Right ventricle myocardium inferior (tissue), 1 donor: ENCODE data around the gene SDK1. TPM values are rescaled to one million over a fixed set of nuclear protein-coding genes. Genes with fewer than 3 reads are reported as not detected.

Source experiments
- ATAC-seq: fragments of 200-7000 bp; cut with Tn5 transposase; one replicate; pipeline ENCODE4 v1.9.1; 2020; ENCODE audit warnings: mild to moderate bottlenecking, moderate library complexity
- DNase-seq: peaks from one replicate; pipeline ENCODE4 v3.0.0; 2021; ENCODE audit errors: missing footprints
- intact Hi-C: fragments of 100-400 bp; cut with DNase I; formaldehyde crosslinking; loops from one replicate; pipeline ENCODE4 v1.11.0; 2022
- total RNA-seq: library from RNA; stranded (reverse); fragmentation: NEBNext Ultra II Directional; extraction: Animal tissue kit (Norgen Biotek cat#: 25700); gene quantifications from one replicate; pipeline ENCODE4 v1.2.1, GENCODE V29; 2021
- donor health status: DM: no; HTN: yes; CAD: no; lungs with severe emphysema.

The SDK1 gene
- total RNA-seq, 1 donor from 2014 or later: 2.3 TPM

DNA sequence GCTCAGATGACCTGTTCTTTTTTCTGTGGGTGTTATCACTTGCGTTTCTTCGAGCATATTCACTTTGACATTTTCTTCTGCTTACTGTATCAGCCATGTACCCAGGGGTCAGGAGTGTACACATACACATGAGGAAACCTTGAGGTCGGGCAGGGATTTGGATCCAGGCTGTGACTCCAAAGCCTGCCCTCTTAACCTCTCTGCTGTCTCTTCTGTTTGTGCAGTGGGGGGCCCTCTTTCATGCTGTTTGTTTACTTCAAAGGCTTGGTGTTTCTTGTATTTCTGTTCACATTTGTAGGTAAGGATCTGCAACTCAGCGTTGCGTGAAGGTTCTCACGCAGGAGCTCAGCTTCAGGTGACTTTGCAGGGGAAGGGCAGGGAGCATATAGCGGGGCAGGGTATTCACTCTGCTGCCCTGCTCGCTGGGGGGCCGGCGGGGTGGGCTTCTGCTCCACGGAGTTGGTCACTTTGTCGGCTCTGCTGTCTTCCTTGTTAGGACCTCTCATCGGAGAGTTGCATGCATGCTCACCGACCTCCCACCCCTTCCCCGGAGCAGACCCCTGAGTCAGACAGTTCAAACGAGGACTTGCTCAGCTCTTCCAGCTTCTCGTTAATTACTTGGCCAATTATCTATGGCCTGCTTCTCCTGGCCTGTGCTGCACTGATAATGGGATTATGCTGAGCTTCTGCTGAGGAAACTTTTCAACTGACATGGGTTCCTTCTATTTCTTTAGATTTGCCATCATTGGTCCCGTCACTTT lies 77.5 kb downstream of the SDK1 start:
- ATAC-seq (no peak), DNase-seq (no peak)
- intact Hi-C loops: no loop called here

DNA sequence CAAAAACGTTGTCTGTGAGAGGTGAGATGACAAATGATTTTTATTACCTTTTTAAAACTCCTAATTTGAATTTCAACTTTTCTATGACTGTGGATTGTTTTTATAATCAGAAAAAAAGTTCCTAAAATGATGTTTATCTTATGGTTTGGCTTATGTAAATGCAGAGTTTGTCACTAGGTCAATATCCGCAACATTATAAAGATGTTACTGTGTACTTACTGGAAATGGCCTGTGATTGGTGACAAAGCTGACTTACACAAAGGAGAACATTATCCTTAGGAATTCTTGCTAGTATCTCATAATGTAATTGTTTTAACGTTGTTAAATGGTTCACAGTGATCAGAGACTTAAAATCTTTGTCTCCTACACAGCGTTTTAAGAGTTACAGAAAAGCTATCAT lies 79.0 kb downstream of the SDK1 start:
- ATAC-seq: no peak
- intact Hi-C loops: no loop called here
- no peak for DNase-seq

DNA sequence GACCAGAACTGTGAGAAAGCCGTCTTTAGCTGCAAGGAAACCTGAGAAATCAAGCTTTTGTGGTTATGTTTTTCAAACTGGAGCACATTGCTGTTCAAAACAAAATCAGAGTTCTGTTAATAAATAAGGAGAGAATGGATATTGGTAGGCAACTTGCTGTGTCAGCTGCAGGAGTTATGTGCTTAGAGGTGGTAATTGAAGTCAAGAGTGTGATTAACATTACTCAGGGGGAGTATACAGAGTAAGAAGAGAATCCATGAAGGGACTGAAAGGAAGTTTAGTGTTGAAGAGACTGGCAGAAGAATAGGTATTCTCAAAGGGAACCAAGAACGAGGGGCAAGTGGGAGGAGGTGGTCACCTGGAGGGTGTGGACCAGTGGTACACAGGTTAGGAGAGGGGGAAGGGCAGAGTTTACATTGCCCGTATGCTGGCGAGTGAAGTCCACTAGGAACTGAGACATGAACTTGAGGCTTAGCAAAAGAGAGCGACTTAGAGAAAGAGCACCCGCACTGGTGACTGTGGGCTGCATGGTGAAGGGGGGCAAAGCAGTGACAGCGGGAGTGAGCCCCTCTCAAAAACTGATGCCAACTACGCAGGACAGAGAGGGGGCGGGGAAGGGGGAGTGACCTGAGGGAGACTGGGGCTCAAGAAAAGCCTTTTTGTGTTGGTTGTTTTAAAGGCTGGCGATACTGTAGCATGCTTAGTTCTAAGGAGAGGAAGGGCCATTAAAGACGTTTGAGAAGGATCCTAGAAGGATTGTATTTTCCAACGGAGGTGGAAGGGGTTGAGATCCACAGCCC lies 80.0 kb downstream of the SDK1 start:
- intact Hi-C loops: no loop called here
- ATAC-seq: no peak
- DNase-seq: no peak

DNA sequence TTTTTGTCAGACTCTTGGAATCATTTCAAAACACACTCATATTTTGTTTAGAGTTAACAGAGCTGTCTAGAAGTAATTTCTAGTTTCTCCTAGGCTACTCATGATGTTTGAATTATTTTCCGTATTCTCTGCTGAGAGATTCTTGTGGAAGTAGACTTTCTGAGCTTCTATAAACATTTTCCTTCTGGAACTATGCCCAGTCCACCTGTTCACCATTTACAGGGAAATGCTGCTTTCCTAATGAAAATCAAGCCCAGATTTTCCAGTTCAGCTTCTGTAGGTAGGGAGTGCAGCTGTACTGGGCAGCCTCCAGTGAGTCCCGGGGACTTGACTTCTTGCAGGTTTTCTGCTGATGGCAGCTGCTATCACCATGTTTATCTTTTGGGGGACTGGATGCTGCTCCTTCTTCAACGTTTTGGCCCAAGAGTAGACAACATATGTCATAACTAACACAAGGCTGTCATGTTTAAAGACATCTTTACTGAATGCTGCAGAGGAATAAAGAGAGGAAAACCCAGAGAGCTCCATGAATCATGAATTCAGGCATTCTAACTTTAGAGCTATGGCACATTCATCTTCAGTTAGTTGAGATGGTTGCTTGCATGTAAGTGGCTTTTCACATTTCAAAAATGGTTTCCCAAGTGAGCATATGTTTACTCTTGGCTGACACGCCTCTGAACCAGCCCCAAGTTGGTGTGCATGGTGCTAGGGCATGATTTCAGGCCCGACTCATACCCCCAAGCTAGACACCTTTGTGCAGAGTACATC lies 85.6 kb downstream of the SDK1 start:
- ATAC-seq: no peak
- intact Hi-C loops: no loop called here
- no peak for DNase-seq

DNA sequence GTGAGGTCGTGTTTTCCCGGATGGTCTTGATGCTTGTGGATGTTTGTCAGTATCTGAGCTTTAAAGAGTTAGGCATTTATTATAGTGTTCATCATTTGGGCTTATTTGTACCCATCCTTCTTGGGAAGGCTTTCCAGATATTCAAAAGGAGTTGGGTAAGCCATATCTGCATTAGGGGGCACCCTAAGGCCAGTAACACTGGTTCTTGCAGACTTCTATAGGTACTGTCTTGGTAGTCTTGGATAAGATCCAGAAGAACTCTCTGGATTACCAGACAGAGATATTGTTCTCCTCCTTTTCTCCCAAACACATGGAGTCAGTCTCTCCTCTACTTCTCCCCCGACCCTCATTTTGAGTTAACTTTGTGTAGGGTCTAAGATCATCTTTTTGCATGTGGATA lies 92.8 kb downstream of the SDK1 start:
- intact Hi-C loops: no loop called here
- DNase-seq (no peak), ATAC-seq (no peak)

DNA sequence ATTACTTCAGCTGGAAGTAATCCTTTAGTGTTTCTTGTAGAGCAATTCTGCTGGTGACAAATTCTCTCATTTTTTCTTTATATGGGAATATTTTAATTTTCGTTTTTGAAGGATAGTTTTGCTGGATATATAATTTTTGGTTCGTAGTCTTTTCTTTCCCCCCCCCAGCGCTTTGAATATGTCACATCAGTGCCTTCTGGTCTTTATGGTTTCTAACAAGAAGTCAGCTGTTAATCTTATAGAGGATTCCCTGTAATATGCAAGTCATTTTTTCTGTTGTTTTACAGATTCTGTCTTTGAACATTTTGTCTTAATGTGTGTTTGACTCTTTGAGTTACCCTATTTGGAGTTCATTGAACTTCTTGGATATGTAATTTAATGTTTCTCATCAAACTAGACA lies 96.3 kb downstream of the SDK1 start:
- intact Hi-C loops: no loop called here
- DNase-seq (no peak), ATAC-seq (no peak)

DNA sequence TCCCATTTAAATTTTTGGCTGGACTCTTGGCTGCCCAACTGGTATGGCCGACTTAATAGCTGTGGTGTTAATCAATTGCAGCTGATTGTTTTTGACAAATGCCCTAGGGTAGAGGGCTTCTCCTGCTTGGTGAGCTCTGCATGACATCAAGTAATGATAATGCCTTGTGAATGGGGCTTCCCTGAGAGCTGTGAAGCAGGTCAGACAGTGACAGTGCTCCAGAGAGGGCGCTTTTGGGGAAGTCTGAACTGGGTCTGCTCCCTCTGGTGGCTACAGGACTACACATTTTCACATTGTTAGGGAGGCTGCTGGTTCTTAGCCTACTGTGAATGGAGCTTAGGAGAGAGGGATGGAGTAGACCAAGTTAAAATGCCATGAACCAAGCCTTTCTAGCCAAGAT lies 98.8 kb downstream of the SDK1 start:
- intact Hi-C loops: no loop called here
- no peak for ATAC-seq

DNA sequence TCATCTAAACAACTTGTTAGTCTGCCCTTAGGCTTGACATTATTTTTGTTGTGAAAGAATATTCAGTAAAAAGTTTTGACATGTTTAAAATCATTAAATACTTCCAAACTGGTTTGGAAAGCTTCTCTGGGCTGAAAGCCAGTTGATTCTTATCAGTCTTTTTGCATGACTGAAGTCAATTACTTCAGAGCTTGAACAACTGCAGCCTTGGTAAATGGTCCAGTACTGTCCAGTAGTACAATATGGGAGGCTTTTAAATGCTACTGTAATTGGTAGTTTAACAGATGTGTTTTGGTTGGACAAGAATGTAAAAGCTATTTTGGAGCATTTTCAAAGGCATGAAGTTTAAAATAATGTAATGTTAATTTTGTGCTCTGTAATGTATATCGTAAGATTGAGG lies 103.4 kb downstream of the SDK1 start:
- DNase-seq: no peak
- intact Hi-C loops: no loop called here
- no peak for ATAC-seq

More for the DNA sequence above, 98.8 kb downstream of the SDK1 start:
- DNase-seq: no peak

DNA sequence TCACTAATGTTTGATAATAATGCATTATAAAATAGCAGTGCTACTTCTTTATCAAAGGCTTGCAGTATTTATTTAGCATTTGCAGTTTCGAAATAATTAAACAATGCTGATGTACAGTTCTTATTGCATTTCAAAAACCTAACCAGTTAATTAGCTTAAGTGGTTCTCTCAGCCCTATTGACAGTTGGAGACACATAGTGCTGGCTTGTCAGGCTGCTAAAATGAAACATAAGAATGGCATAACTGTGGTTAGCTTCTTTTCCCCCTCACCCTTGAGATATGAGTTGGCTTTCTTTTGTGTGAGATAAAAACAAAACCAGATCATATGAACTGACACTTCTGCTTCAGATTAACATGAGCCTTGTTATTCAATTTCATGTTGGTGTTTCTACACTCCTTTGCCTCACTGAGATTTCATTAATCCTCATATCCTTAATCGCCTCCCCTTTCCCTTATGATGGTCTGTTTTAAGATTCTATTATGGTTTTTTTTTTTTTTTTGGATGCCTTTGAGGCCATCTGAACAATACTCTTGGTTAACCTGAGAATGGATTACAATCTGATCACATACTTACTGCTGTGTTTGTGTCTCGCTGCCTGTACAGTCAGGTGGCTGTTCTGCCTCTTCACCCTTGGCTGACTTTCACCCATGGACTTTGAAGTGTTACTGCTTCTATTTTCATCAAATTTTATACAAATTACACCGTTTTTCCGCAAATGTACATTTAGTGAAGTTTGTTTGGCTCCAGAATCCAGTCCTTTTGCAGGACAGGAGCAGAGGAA lies 108.0 kb downstream of the SDK1 start:
- intact Hi-C loops: no loop called here
- ATAC-seq: no peak
- DNase-seq: no peak

DNA sequence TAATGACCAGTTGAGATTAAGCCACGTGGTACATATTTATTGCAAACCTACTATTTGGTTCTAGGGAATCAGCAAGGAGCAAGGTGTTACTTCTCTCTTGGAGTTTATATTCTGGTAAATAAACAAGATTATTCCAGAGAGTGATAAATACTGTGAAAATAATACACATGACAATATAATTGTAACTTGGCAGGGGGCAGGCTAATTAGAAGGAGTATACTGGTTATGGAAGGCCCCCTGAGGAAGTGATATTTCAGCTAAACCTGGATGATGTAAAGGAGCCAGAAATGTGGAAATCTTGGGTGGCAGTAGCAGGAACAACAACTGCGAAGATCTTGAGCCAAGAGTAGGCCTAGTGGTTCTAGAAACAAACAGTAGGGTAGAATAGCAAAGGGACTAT lies 111.8 kb downstream of the SDK1 start:
- DNase-seq: no peak
- intact Hi-C loops: no loop called here
- ATAC-seq: no peak

DNA sequence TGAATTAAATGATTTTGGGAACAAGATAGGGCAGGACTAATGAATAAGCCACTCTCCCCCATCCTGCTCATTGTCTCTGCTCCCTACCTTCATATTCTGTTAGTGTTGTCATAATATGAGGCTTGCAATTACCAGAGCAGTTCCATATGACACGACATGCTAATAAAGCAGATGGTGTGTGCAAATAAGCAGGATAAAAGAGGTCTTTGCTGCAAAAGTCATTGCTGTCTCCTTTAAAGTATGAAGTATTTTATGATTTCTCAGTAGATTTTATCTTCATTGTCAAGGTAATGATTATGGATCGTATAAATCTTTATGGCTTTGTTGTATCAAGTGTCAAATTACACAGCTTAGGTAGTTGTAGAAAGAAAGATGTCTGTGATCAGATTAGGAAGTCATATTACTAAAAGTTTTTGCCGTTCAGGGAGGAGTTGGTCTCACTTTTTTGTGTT lies 114.8 kb downstream of the SDK1 start:
- ATAC-seq: no peak
- no peak for DNase-seq
- intact Hi-C loops: no loop called here

DNA sequence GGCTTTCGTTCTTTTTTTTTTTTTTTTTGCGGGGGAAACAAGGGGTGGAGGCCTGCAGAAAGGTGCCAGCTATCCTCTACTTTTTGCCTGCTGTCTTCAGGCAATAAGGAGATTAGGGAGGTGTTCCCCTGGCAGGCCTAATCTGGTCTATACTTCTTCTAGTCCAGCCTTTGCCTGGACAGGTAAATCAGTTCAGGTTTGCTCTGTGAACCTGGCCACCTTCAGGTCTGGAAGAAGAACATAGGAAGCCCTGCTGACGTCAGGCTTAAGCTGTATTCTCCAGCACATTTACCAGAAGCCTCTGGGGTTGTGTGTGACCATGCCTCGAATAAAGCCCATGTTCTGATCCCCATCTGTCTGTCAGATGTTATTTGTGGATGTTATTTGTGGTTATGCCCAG lies 115.4 kb downstream of the SDK1 start:
- no peak for ATAC-seq
- no peak for DNase-seq
- intact Hi-C loops: no loop called here

DNA sequence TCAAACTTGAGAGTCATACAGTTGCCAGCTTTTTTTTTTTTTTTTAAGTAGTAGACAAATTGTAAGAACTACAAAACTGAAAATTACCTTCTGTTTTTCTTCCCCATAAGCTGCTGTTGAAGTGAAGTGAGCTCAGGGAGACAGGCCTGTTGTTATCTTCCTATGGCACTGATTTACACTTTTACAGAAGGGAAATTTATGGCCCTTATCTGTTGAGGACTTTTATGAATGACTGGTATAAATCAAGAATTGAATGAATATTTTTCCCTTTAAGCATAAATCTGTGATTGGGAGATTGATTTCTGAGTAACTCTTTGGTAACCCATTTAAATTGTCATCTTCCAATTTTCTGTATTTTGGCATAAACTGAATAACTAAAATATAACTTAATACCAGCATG lies 124.0 kb downstream of the SDK1 start:
- intact Hi-C loops: no loop called here
- no peak for ATAC-seq
- DNase-seq: no peak

DNA sequence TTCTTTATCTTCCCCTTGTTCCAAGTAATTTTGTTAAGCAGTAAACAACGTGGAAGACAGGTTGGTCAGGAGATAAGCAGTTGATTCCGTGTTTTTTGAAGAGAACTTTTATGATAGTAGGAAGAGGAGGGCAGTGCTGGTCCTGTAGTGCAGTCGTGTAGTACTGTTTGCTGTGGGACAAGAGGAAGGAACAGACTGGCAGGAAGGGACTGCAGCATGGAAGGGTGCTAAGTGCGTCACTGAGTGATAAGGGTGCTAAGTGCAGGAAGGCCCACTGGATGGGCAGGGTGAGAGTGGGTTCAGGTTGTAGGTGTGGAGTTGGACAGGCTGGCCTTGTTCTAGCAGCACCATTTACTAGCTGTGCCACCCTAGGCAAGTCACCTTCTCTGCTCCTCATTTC lies 125.0 kb downstream of the SDK1 start:
- intact Hi-C loops: no loop called here
- DNase-seq (no peak), ATAC-seq (no peak)

DNA sequence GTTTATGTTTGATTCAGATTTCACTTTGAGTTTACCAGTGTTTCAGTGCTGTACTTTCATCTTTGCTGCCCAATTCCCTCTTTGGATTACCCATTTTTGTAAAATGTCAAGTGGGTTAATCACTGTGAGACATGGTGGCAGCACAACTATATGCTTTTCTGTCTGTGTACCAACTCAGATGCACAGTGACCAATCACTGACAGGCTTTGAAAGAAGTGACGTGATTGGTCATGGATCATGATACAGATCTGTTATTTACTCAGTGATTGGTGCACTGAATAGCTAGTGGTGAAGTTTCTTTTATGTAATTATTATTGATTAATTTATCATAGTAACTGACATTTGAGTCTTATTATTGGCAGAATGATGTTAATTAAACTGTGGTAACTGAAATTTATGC lies 126.9 kb downstream of the SDK1 start:
- intact Hi-C loops: no loop called here
- ATAC-seq: no peak
- DNase-seq: no peak

DNA sequence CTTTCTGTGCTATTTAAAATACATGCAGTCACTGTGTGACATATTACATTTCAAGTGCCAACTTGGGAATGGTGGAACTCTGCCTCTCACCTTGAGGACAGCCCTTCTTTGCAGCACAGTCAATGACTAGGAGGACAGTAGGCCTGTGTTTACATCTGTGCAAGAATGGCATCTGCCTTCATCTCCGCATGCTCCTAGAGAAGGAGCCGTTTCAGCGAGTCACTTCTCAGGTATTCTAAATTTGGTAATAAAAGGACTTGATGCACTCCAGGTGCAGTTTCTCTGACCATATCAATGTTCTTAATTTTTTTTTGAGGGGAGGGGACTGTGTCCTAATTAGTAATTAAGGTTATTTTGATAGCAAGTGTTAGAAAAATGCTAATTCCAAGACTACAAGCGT lies 128.9 kb downstream of the SDK1 start:
- intact Hi-C loops: no loop called here
- ATAC-seq (no peak), DNase-seq (no peak)

DNA sequence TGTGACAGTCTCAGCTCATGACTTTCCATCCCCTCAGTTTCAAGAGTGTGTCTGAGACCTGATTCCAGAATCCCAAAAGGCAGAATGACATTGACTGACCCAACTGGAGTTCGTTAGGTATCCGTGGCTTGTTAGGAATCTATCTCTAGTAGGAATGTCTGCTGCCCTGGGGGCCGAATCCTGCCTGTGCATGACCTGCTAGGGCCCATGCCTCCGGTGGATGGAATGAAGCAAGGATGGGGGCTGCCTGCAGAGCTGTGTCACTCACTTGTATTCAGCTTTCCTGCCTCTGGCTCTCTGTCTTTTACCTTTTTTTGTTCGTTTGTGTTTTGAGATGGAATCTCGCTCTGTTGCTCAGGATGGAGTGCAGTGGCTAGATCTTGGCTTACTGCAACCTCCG lies 129.5 kb downstream of the SDK1 start:
- ATAC-seq (no peak), DNase-seq (no peak)
- intact Hi-C loops: no loop called here

DNA sequence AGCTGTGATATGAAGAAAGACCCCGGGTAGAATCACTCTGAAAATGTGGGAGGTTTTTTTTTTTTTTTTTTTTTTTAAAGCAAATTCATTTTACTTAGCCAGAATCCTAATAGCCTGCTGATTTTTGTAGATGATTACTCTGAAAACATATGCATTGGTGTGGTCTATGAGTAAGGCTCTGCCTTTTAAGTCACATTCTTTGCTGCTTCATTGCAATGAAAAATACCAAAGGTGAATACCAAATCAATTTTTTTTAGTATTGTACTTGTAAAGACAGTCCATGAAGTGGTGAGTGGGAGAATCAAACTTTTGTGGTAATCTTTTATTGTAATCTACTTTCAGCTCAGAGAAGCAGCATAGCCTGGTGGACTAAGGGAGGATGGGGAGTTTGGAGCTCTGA lies 130.3 kb downstream of the SDK1 start:
- intact Hi-C loops: no loop called here
- DNase-seq (no peak), ATAC-seq (no peak)

DNA sequence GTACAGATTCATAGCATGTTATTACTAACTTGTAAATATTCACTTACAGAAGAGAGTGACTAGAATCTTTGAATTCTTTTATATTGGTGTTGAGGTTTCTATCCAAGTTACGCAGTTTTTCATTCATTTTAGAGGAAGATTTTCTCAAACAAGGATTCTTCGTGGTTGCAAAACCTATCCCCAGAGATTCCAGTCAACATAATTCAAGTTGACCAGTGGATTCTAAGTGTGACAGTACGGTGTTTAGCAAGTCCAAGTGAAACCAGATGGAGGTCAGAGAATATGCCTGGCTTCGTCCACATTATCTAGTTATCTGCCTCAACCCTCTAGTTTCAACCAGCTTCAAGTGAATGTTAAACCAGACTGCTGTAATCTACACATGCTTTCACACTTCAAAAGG lies 131.9 kb downstream of the SDK1 start:
- no peak for ATAC-seq
- intact Hi-C loops: no loop called here
- DNase-seq: no peak
